ENCODE data around the gene GALC. TPM values are rescaled to one million over a fixed set of nuclear protein-coding genes. Genes with fewer than 3 reads are reported as not detected.

The GALC gene
- total RNA-seq, 2 donors from 2014 or later, result 20.8 to 21.8 TPM

- peak overlapping the region in 1 of 2 donors; percentile 37 for H3K27ac ChIP-seq
- no peak for DNase-seq (ENCODE audit: low spot score)
- H3K4me1 ChIP-seq, result no peaks in the 10 kb centered on the region
- H3K27me3 ChIP-seq, result no peaks in the 10 kb centered on the region
- no peaks in the 10 kb centered on the region for H3K9me3 ChIP-seq
- H3K36me3 ChIP-seq, result no peaks in the 10 kb centered on the region
- TF ChIP-seq, protein P1, sequence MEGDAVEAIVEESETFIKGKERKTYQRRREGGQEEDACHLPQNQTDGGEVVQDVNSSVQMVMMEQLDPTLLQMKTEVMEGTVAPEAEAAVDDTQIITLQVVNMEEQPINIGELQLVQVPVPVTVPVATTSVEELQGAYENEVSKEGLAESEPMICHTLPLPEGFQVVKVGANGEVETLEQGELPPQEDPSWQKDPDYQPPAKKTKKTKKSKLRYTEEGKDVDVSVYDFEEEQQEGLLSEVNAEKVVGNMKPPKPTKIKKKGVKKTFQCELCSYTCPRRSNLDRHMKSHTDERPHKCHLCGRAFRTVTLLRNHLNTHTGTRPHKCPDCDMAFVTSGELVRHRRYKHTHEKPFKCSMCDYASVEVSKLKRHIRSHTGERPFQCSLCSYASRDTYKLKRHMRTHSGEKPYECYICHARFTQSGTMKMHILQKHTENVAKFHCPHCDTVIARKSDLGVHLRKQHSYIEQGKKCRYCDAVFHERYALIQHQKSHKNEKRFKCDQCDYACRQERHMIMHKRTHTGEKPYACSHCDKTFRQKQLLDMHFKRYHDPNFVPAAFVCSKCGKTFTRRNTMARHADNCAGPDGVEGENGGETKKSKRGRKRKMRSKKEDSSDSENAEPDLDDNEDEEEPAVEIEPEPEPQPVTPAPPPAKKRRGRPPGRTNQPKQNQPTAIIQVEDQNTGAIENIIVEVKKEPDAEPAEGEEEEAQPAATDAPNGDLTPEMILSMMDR (IDR thresholded peaks at IDR 0.05), result no peak
- no peak overlapping the region for H3K4me3 ChIP-seq
These were observed 13.2 kb upstream of the GALC start for GRCh38 chr14:88005978-88006851.

DNA sequence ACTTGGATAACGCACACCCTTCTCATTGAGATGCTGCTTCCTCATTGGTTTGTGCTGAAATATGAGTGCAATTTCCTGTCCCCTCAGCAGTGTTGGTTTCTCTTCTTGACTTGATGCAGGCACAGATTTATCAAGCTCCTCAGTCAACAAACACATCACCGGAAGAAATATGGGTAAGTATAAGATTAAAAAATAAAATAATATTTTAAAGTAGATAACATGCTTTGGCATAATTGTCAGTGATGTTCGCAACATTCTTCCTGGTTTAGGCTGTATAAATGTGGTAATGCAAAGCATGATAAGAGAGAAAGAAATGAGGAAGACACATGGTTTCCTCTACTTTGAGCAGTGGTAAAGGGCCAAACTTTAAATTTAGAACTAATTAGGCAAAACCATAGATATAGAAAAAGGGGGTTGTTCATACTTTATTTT, 12.1 kb upstream of the GALC start, which contains the start of gene GPR65:
Gene GPR65, plus strand, starts transcription at position 86 of the 432 bp plus-strand sequence. CDS start 5,713 bp downstream, outside the sequence.
- Histone ChIP-seq H3K27ac (peak within 1 kb of the TSS; percentile 7 to 37), H3K36me3 (no peaks in the 10 kb centered on the region), H3K4me3 (peak within 1 kb of the TSS in 1 of 2 donors; percentile 16), H3K4me1 (no peaks in the 10 kb centered on the region), H3K27me3 (no peaks in the 10 kb centered on the region), H3K9me3 (no peaks in the 10 kb centered on the region)
- DNase-seq (ENCODE audit: low spot score), result no peak
- TF ChIP-seq, protein P1 (IDR thresholded peaks at IDR 0.05), result no peak

GRCh38 chr14:88004506-88005036, 11.6 kb upstream of the GALC start:
- Histone ChIP-seq H3K4me3 (peak overlapping the region in 1 of 2 donors; percentile 16), H3K9me3 (no peaks in the 10 kb centered on the region), H3K36me3 (no peaks in the 10 kb centered on the region), H3K4me1 (no peaks in the 10 kb centered on the region), H3K27me3 (no peaks in the 10 kb centered on the region), H3K27ac (no peak overlapping the region)
- DNase-seq (ENCODE audit: low spot score), result no peak
- TF ChIP-seq, protein P1 (IDR thresholded peaks at IDR 0.05), result no peak

DNA sequence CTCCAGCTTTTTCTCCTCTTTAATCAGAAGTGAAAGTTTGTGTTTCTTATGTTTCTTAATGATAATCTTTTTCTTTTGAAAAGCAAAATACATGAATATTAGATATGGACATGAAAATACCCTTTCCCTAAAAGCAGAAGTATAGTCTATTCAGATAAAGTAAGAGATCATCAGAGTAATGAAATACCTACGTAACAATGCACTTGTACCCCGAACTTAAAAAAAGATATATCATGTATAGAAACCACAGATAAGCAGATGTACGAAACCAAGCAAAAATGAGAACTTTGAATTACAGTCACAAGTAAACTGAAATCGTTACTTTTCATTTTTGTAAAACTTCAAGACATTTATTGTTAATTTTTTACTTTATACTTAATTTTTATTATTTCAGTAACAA, 10.4 kb upstream of the GALC start:
- Histone ChIP-seq H3K9me3 (no peaks in the 10 kb centered on the region), H3K27ac (no peak overlapping the region), H3K36me3 (no peaks in the 10 kb centered on the region), H3K4me3 (no peak overlapping the region), H3K27me3 (no peaks in the 10 kb centered on the region), H3K4me1 (no peaks in the 10 kb centered on the region)
- no peak for DNase-seq (ENCODE audit: low spot score)
- TF ChIP-seq, protein P1 (IDR thresholded peaks at IDR 0.05), result no peak

GRCh38 chr14:88002421-88003075, 9.6 kb upstream of the GALC start:
- H3K27ac ChIP-seq, result no peak overlapping the region
- no peak overlapping the region for H3K4me3 ChIP-seq
- no peaks in the 10 kb centered on the region for H3K9me3 ChIP-seq
- TF ChIP-seq, protein P1 (IDR thresholded peaks at IDR 0.05), result no peak
- no peaks in the 10 kb centered on the region for H3K27me3 ChIP-seq
- DNase-seq (ENCODE audit: low spot score), result no peak
- H3K36me3 ChIP-seq, result no peaks in the 10 kb centered on the region
- H3K4me1 ChIP-seq, result no peaks in the 10 kb centered on the region

Measured in right atrium auricular region (tissue), 2 donors.